NK-92 treated with Interleukin-12 subunit alpha and Interleukin-12 subunit beta, amount 100 ng/mL, for 24 hours (cell line): Measurements from ENCODE around the gene VAV3.

ENCODE experiments used
- DNase-seq: peaks from one replicate; lab custom pipeline; 2025; lab: John Stamatoyannopoulos, UW

VAV3 gene

GRCh38 chr1:107840725-107841124 is 124.3 kb downstream of the VAV3 start:
- DNase-seq = no peak

- DNase-seq = no peak
These were observed 126.9 kb downstream of the VAV3 start for GRCh38 chr1:107838056-107838455.

- DNase-seq = no peak
These were observed 129.8 kb downstream of the VAV3 start for GRCh38 chr1:107835151-107835670.

- no peak for DNase-seq
These were observed 131.9 kb downstream of the VAV3 start for GRCh38 chr1:107833061-107833460.

GRCh38 chr1:107831921-107832320 is 133.1 kb downstream of the VAV3 start:
- DNase-seq = no peak

- no peak for DNase-seq
These were observed 134.5 kb downstream of the VAV3 start for GRCh38 chr1:107830526-107830925.

GRCh38 chr1:107830075-107830474 is 134.9 kb downstream of the VAV3 start:
- DNase-seq = no peak

- DNase-seq = no peak
These were observed 135.8 kb downstream of the VAV3 start for GRCh38 chr1:107829036-107829770.

- DNase-seq = no peak
These were observed 140.0 kb downstream of the VAV3 start for GRCh38 chr1:107824946-107825345.

- no peak for DNase-seq
These were observed 143.6 kb downstream of the VAV3 start for GRCh38 chr1:107821340-107821739.

GRCh38 chr1:107820801-107821200 is 144.2 kb downstream of the VAV3 start:
- DNase-seq = no peak

- DNase-seq = no peak
These were observed 147.0 kb downstream of the VAV3 start for GRCh38 chr1:107817935-107818334.

- DNase-seq = no peak
These were observed 147.8 kb downstream of the VAV3 start for GRCh38 chr1:107817206-107817605.

- no peak for DNase-seq
These were observed 154.6 kb downstream of the VAV3 start for GRCh38 chr1:107810291-107810951.

GRCh38 chr1:107807855-107808254 is 157.1 kb downstream of the VAV3 start:
- DNase-seq = no peak

- DNase-seq = no peak
These were observed 157.6 kb downstream of the VAV3 start for GRCh38 chr1:107807405-107807804.

- no peak for DNase-seq
These were observed 158.1 kb downstream of the VAV3 start for GRCh38 chr1:107806902-107807301.

- no peak for DNase-seq
These were observed 160.2 kb downstream of the VAV3 start for GRCh38 chr1:107804741-107805140.

- no peak for DNase-seq
These were observed 160.8 kb downstream of the VAV3 start for GRCh38 chr1:107804134-107804533.

GRCh38 chr1:107803579-107803978 is 161.4 kb downstream of the VAV3 start:
- no peak for DNase-seq

- no peak for DNase-seq
These were observed 162.3 kb downstream of the VAV3 start for GRCh38 chr1:107802654-107803053.

GRCh38 chr1:107795994-107796393 is 169.0 kb downstream of the VAV3 start:
- no peak for DNase-seq

GRCh38 chr1:107795441-107795840 is 169.5 kb downstream of the VAV3 start:
- DNase-seq = no peak

- no peak for DNase-seq
These were observed 170.4 kb downstream of the VAV3 start for GRCh38 chr1:107794571-107794970.
